UCSD-AML1 (cell line): ENCODE data around the gene FBXO10.
A peak's percentile ranks its signal among the peaks of the same experiment; 100 is the strongest.
"Not testable (repeated sequence)": the region's sequence is repeated elsewhere in the genome, so short reads cannot be mapped to it uniquely, and the experiment has no call there.

Experiments
- DNase-seq: peaks from one replicate; lab custom pipeline; 2025; ENCODE audit not compliant: unreplicated experiment; lab: John Stamatoyannopoulos, UW

The FBXO10 gene

DNA sequence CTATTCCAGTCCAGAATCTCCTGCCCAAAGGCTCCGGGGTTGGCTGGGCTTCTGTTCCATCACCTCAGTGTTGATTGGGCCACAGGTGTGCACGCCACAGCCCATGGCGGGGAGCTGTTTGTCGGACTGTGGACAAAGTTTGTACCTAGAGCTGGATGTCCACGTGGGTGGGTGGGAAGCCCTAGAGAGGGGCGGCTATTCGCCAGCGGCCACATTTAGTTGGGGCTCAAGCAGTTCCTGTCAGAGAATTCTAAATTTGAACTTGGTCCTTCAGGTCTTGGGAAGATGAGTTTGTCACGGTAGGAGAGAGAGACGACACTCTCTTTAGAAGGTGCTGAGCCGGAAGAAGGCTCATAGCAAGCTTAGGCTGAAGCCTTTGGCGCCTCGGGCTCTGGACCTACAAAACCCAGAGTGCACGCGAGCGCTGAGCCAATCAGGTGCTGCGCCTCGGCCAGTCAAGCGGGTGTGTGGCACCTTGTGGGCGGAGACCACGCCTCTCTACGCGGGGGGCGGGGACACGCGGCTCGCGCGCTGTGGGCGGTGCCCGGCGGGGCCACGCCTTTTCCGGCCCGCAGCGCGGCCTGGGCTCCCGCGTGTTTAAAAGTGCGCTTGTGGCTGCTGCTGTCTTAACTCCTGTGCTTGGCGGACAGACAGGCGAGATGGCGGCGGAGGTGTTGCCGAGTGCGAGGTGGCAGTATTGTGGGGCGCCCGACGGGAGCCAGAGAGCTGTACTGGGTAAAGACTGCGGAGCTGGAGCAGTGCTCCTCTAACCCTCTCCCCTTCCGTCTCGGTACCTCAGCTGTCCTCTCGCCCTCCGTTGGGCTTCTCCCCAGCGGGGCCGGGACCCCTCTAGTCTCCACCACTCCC is 90.6 kb downstream of the FBXO10 start, which contains the start of gene POLR1E:
Gene POLR1E (plus strand): TSS at position 560 of the 867 bp plus-strand sequence. CDS start 100 bp downstream, at position 660.
- DNase-seq, result peak; percentile 95

- no peak for DNase-seq
Measured at GRCh38 chr9:37480759-37481158, 95.4 kb downstream of the FBXO10 start.

- DNase-seq, result not testable (repeated sequence)
Measured at GRCh38 chr9:37477987-37478619, 98.1 kb downstream of the FBXO10 start.

DNA sequence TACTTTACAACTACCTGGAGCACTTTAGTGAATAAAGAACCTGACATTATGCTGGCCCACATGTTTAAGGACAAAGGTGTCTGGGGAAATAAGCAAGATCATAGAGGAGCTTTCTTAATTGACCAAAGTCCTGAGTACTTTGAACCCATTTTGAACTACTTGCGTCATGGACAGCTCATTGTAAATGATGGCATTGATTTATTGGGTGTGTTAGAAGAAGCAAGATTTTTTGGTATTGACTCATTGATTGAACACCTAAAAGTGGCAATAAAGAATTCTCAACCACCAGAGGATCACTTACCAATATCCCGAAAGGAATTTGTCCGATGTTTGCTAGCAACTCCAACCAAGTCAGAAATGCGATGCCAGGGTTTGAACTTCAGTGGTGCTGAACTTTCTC is 98.7 kb downstream of the FBXO10 start:
- not testable (repeated sequence) for DNase-seq

GRCh38 chr9:37476930-37477329 is 99.2 kb downstream of the FBXO10 start:
- no peak for DNase-seq

DNA sequence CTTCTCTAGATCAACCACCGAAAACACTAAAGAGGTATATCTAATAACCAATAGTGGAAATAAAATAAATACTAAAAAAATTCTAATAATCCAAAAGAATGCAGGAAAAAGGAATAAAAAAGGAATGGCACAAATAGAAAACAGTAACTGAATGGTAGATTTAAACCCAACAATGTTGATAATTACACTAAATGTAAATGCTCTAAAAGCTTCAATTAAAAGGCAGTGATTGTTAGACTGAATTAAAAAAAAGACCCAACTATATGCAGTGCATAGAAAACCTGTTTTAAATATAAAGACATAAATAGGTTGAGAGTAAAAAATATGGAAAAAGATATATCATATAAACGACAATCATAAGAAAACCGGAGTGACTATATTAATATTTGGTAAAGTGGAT is 101.7 kb downstream of the FBXO10 start:
- no peak for DNase-seq

GRCh38 chr9:37473982-37474381 is 102.2 kb downstream of the FBXO10 start:
- DNase-seq, result not testable (repeated sequence)

- no peak for DNase-seq
Measured at GRCh38 chr9:37471942-37472684, 104.1 kb downstream of the FBXO10 start.

DNA sequence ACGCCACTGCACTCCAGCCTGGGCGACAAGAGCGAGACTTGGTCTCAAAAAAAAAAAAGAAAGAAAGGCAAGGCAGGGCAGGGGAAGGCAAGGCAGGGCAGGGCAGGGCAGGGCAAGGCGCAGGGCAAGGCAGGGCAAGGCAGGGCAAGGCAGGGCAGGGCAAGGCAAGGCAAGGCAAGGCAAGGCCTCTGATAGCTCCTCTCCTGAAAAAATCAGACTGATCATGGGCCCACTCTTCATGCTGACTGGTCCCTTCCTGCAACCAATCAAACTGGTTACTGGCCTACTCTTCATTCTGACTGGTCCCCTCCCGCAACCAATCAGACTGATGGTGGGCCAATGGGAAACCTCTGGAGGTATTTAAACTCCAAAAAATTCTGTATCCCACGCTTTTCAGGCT is 107.6 kb downstream of the FBXO10 start:
- DNase-seq, result no peak

GRCh38 chr9:37467530-37467929 is 108.7 kb downstream of the FBXO10 start:
- not testable (repeated sequence) for DNase-seq

- peak; percentile 60 for DNase-seq
Measured at GRCh38 chr9:37466037-37466709, 110.0 kb downstream of the FBXO10 start.

GRCh38 chr9:37465249-37466036 is 110.7 kb downstream of the FBXO10 start, which contains the start of gene ZBTB5:
Gene ZBTB5 (minus strand): TSS chr9:37465450. CDS start chr9:37442551, 22,899 bp downstream.
- peak; percentile 98 for DNase-seq

DNA sequence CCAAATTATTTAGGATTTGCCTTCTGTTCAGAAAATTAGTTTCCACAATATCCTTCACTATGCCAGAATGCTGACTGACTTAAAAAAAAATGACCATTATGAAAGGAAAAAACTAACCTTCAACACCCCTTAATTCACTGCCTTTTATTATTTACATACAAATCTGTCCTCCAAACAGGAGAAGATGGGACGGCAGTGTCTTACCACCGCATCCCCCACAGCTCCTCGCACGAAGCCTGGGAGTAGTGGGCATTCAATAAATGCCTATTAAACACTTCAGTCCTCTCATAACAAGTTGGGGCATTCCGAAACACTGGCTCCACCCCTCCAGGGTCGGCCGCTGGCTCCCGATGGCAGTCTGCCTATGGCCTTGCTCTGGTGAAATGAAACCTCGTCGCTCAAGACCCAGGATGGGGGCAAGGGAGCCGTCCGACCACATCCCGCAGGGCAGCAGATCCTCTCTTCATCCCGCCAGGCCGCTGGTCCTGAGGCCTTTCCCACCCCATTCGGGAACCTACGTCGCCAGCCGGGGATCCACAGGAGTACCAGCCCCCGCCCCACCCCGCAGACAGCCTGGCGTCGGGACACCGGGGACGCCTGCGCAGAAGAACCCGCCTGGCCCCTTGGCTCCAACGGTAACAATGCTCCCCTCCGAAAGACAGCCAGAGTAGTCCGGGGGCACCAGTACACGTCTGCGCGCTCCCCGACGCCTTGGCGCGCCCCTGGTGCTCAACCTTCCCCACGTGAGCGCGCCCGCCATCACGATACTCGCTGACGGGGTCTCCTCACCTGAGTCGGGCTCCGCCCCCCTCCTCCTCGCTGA is 111.5 kb downstream of the FBXO10 start:
- DNase-seq, result peak; percentile 86

DNA sequence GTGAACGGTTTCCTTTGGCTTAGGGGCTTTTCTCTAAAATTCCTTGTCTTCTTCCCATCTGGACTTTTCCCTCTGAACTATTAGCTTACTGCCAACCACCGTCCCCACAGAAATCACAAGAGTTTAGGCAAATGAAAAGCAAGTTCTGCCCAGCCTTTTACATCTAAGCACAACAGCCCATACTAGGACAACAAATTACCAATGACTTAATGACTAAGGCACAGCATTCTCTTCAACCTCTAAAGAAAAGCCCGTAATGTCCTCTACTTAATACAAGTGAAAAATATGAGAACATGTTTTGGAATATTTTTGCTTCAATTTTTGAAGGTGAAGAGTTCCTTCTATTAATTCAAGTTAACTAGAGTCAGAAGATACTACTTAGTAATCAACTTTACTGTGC is 112.2 kb downstream of the FBXO10 start:
- DNase-seq, result no peak
